ENCODE results near the gene SOX6. TPM values are rescaled to one million over a fixed set of nuclear protein-coding genes. Genes with fewer than 3 reads are reported as not detected.

SOX6 gene
- total RNA-seq, 4 donors from 2014 or later = 1.7 to 3.6 (median 3.2) TPM

GRCh38 chr11:16058671-16059070, 297.7 kb downstream of the SOX6 start:
- TF ChIP-seq POLR2AphosphoS5 (IDR thresholded peaks at IDR 0.05) (no peak), CTCF (IDR thresholded peaks at IDR 0.05) (no peak), POLR2A (IDR thresholded peaks at IDR 0.05; ENCODE audit: low read depth) (no peak)
- no peak for DNase-seq (ENCODE audit: extremely low spot score)
- H3K9me3 ChIP-seq = no peaks in the 10 kb centered on the region
- intact Hi-C loops (cut with DNase I) = no loop called here
- H3K27me3 ChIP-seq = no peaks in the 10 kb centered on the region
- no peaks in the 10 kb centered on the region for H3K36me3 ChIP-seq
- H3K4me1 ChIP-seq = no peaks in the 10 kb centered on the region
- H3K4me3 ChIP-seq = no peak overlapping the region
- H3K27ac ChIP-seq (replicated peaks in 1 of 4) = no peak overlapping the region

GRCh38 chr11:16052750-16053149, 303.6 kb downstream of the SOX6 start:
- TF ChIP-seq EP300 (IDR thresholded peaks at IDR 0.05) = no peak
- no peak for TF ChIP-seq CTCF (IDR thresholded peaks at IDR 0.05)
- TF ChIP-seq POLR2AphosphoS5 (IDR thresholded peaks at IDR 0.05) = no peak
- TF ChIP-seq POLR2A (IDR thresholded peaks at IDR 0.05; ENCODE audit: low read depth) = no peak
- H3K27me3 ChIP-seq = no peaks in the 10 kb centered on the region
- intact Hi-C loops (cut with DNase I) = no loop called here
- no peaks in the 10 kb centered on the region for H3K9me3 ChIP-seq
- no peak overlapping the region for H3K27ac ChIP-seq (replicated peaks in 1 of 4)
- H3K36me3 ChIP-seq = peaks cover 0 to 6% (median 0%) of the 10 kb centered on the region in 4 donors
- no peak for DNase-seq (ENCODE audit: extremely low spot score)
- 78% methylated on average over 1 of the region's 1 CpG for WGBS
- H3K4me1 ChIP-seq = no peaks in the 10 kb centered on the region
- H3K4me3 ChIP-seq = no peak overlapping the region

- no peak for TF ChIP-seq EP300 (IDR thresholded peaks at IDR 0.05)
- TF ChIP-seq POLR2A (IDR thresholded peaks at IDR 0.05; ENCODE audit: low read depth) = no peak
- TF ChIP-seq CTCF (IDR thresholded peaks at IDR 0.05) = no peak
- TF ChIP-seq POLR2AphosphoS5 (IDR thresholded peaks at IDR 0.05) = no peak
- Histone ChIP-seq H3K27ac (replicated peaks in 1 of 4) (no peak overlapping the region), H3K36me3 (peaks cover 0 to 6% (median 0%) of the 10 kb centered on the region in 4 donors), H3K4me1 (no peaks in the 10 kb centered on the region), H3K4me3 (no peak overlapping the region), H3K27me3 (no peaks in the 10 kb centered on the region), H3K9me3 (no peaks in the 10 kb centered on the region)
- 66% methylated on average over 5 of the region's 5 CpGs for WGBS
- intact Hi-C loops (cut with DNase I) = no loop called here
- no peak for DNase-seq (ENCODE audit: extremely low spot score)
Measured at GRCh38 chr11:16049611-16050010, 306.7 kb downstream of the SOX6 start.

GRCh38 chr11:16047073-16047472, 309.3 kb downstream of the SOX6 start:
- 77% methylated on average over 6 of the region's 6 CpGs for WGBS
- intact Hi-C loops (cut with DNase I) = no loop called here

More at GRCh38 chr11:16047073-16047472, 309.3 kb downstream of the SOX6 start:
- no peaks in the 10 kb centered on the region for H3K27me3 ChIP-seq
- no peak overlapping the region for H3K4me3 ChIP-seq
- H3K27ac ChIP-seq (replicated peaks in 1 of 4) = no peak overlapping the region
- no peaks in the 10 kb centered on the region for H3K9me3 ChIP-seq
- H3K36me3 ChIP-seq = peaks cover 0 to 6% (median 0%) of the 10 kb centered on the region in 4 donors
- no peak for DNase-seq (ENCODE audit: extremely low spot score)
- TF ChIP-seq CTCF (IDR thresholded peaks at IDR 0.05) = no peak
- TF ChIP-seq POLR2AphosphoS5 (IDR thresholded peaks at IDR 0.05) = no peak
- TF ChIP-seq POLR2A (IDR thresholded peaks at IDR 0.05; ENCODE audit: low read depth) = no peak
- no peak for TF ChIP-seq EP300 (IDR thresholded peaks at IDR 0.05)
- H3K4me1 ChIP-seq = no peaks in the 10 kb centered on the region

All from esophagus muscularis mucosa (tissue), 4 donors.